OCI-M1 (cell line): ENCODE results near the gene CKS1B.
A peak's percentile ranks its signal among the peaks of the same experiment; 100 is the strongest.

ENCODE experiments used
- DNase-seq: peaks from one replicate; lab custom pipeline; 2025; lab: John Stamatoyannopoulos, UW

Gene CKS1B

GRCh38 chr1:155014709-155015508 is 40.4 kb downstream of the CKS1B start:
- DNase-seq: no peak

- DNase-seq: no peak
These were observed 41.2 kb downstream of the CKS1B start for GRCh38 chr1:155015527-155016230.

- DNase-seq: no peak
These were observed 41.9 kb downstream of the CKS1B start for GRCh38 chr1:155016231-155016831.

- DNase-seq: peak; percentile 98
These were observed 42.8 kb downstream of the CKS1B start for GRCh38 chr1:155017041-155017945.

- DNase-seq: no peak
These were observed 43.5 kb downstream of the CKS1B start for GRCh38 chr1:155017946-155018316.

GRCh38 chr1:155018617-155019348 is 44.3 kb downstream of the CKS1B start:
- no peak for DNase-seq

- DNase-seq: no peak
These were observed 45.1 kb downstream of the CKS1B start for GRCh38 chr1:155019377-155020245.

GRCh38 chr1:155022136-155022926 is 47.9 kb downstream of the CKS1B start:
- DNase-seq: no peak

GRCh38 chr1:155022927-155023236 is 48.4 kb downstream of the CKS1B start:
- DNase-seq: peak; percentile 47

GRCh38 chr1:155023627-155024026 is 49.1 kb downstream of the CKS1B start:
- no peak for DNase-seq

- DNase-seq: no peak
These were observed 49.8 kb downstream of the CKS1B start for GRCh38 chr1:155024315-155024714.

GRCh38 chr1:155026154-155026553 is 51.7 kb downstream of the CKS1B start:
- DNase-seq: no peak

- no peak for DNase-seq
These were observed 52.1 kb downstream of the CKS1B start for GRCh38 chr1:155026588-155026987.
